Natural killer cell (primary cell): ENCODE measurements around the gene ZNF648. TPM values are rescaled to one million over a fixed set of nuclear protein-coding genes. Genes with fewer than 3 reads are reported as not detected.
A peak's percentile ranks its signal among the peaks of the same experiment; 100 is the strongest.

Source experiments
- ATAC-seq, 3 donors: fragments of 150-1000 bp in 2 of 3; fragments of 200-7000 bp in 1 of 3; cut with Tn5 transposase; 1 replicate in 1 of 3; 2 replicates in 2 of 3; pipeline ENCODE4 v1.10.0; 2021; ENCODE audit warnings: mild to moderate bottlenecking in 2 of 3, moderate library complexity in 2 of 3
- DNase-seq, 2 donors: peaks; one replicate each; pipeline versions ENCODE4 v3.0.0 to v3.0.0-alpha.2; 2013 to 2021; ENCODE audit warnings: mixed read lengths in 1 of 2
- H3K27ac ChIP-seq: one replicate; pipeline ENCODE4 v1.5.1; 2013; ENCODE audit warnings: mild to moderate bottlenecking, low read length
- H3K27me3 ChIP-seq: one replicate; pipeline ENCODE4 v1.6.1; 2013; ENCODE audit warnings: low read length; ENCODE audit not compliant: control insufficient read depth, insufficient read depth
- H3K36me3 ChIP-seq: one replicate; pipeline ENCODE4 v1.6.1; 2013; ENCODE audit warnings: low read length; ENCODE audit not compliant: control insufficient read depth, insufficient read depth
- H3K4me1 ChIP-seq: one replicate; pipeline ENCODE4 v1.6.1; 2013; ENCODE audit warnings: low read length; ENCODE audit not compliant: control insufficient read depth, insufficient read depth
- H3K4me3 ChIP-seq: one replicate; pipeline ENCODE4 v1.5.1; 2013; ENCODE audit warnings: low read length
- H3K9me3 ChIP-seq: one replicate; pipeline ENCODE4 v1.6.1; 2013; ENCODE audit warnings: low read length; ENCODE audit not compliant: control insufficient read depth, insufficient read depth
- H3K27ac Mint-ChIP-seq, 2 donors: one replicate each; pipeline ENCODE4 v1.8.0; 2022; ENCODE audit warnings: mild to moderate bottlenecking in 2 of 2, mixed read lengths in 2 of 2, moderate library complexity in 1 of 2
- H3K27me3 Mint-ChIP-seq, 2 donors: one replicate each; pipeline ENCODE4 v1.8.0; 2022; ENCODE audit warnings: low read depth in 2 of 2, mixed read lengths in 2 of 2
- H3K36me3 Mint-ChIP-seq: one replicate; pipeline ENCODE4 v1.8.0; 2022; ENCODE audit warnings: mixed read lengths
- H3K4me1 Mint-ChIP-seq, 2 donors: one replicate each; pipeline ENCODE4 v1.8.0; 2022; ENCODE audit warnings: mixed read lengths in 2 of 2
- H3K4me3 Mint-ChIP-seq: one replicate; pipeline ENCODE4 v1.8.0; 2022; ENCODE audit warnings: mild to moderate bottlenecking, moderate library complexity, mixed read lengths
- H3K9me3 Mint-ChIP-seq, 2 donors: one replicate each; pipeline ENCODE4 v1.8.0; 2022; ENCODE audit warnings: mixed read lengths in 2 of 2
- CTCF ChIP-seq: fragments of 200-600 bp; IDR thresholded peaks from one replicate; pipeline ENCODE4 v1.8.0; 2022; ENCODE audit warnings: antibody characterized with exemption
- WGBS: methylation state at CpG from one replicate; pipeline ENCODE4 v1.1.7; 2013; ENCODE audit warnings: missing lambda C conversion rate; ENCODE audit not compliant: insufficient coverage; 5-methylcytosine and 5-hydroxymethylcytosine counted together
- intact Hi-C: fragments of 100-400 bp; cut with micrococcal nuclease; formaldehyde crosslinking; loops from one replicate; pipeline ENCODE4 v1.14.2; 2022
- total RNA-seq, 4 donors: library from RNA; stranded (reverse); fragments of 120-200 nt in 1 of 4; gene quantifications; one replicate each; pipeline versions ENCODE4 v1.2.3 to v1.2.4, GENCODE V29; 2013 to 2022

ZNF648 gene
- total RNA-seq, 3 donors from 2014 or later (not counting 1 experiment from before 2014, with no cell fraction given), result not detected

GRCh38 chr1:182085726-182086125 is 24.2 kb upstream of the ZNF648 start:
- DNase-seq (no peak), ATAC-seq (no peak)
- no peaks in the 10 kb centered on the region for H3K9me3 Mint-ChIP-seq
- H3K27ac ChIP-seq, result no peak overlapping the region
- H3K4me3 ChIP-seq, result no peak overlapping the region
- H3K4me1 Mint-ChIP-seq, result peaks cover 5 to 16% of the 10 kb centered on the region in 2 donors
- no peak overlapping the region for H3K4me3 Mint-ChIP-seq
- H3K36me3 Mint-ChIP-seq, result no peaks in the 10 kb centered on the region
- no peaks in the 10 kb centered on the region for H3K27me3 ChIP-seq
- TF ChIP-seq CTCF, result no peak
- WGBS, result 80% methylated on average over 6 of the region's 6 CpGs
- no peak overlapping the region for H3K27ac Mint-ChIP-seq
- H3K4me1 ChIP-seq, result peaks cover 17% of the 10 kb centered on the region
- H3K9me3 ChIP-seq, result no peaks in the 10 kb centered on the region
- H3K27me3 Mint-ChIP-seq, result no peaks in the 10 kb centered on the region
- H3K36me3 ChIP-seq, result no peaks in the 10 kb centered on the region
- intact Hi-C loops, result loop anchor here (1.0 kb wide), 1 partner anchor 311 kb away; no protein-coding TSS in a partner anchor

GRCh38 chr1:182084487-182085316 is 23.2 kb upstream of the ZNF648 start:
- no peak overlapping the region for H3K4me3 ChIP-seq
- ATAC-seq (peak; percentile 92 to 94 (median 93)), DNase-seq (peak; percentile 60 to 87)
- H3K4me1 ChIP-seq, result peaks cover 17% of the 10 kb centered on the region
- H3K4me3 Mint-ChIP-seq, result no peak overlapping the region
- intact Hi-C loops, result loop anchor here (1.0 kb wide), 1 partner anchor 312 kb away; no protein-coding TSS in a partner anchor
- no peaks in the 10 kb centered on the region for H3K27me3 ChIP-seq
- H3K36me3 ChIP-seq, result no peaks in the 10 kb centered on the region
- no peaks in the 10 kb centered on the region for H3K27me3 Mint-ChIP-seq
- H3K27ac ChIP-seq, result no peak overlapping the region
- 18% methylated on average over 8 of the region's 8 CpGs for WGBS
- peak; percentile 56 for TF ChIP-seq CTCF
- no peaks in the 10 kb centered on the region for H3K36me3 Mint-ChIP-seq
- H3K4me1 Mint-ChIP-seq, result peaks cover 5 to 16% of the 10 kb centered on the region in 2 donors
- no peak overlapping the region for H3K27ac Mint-ChIP-seq
- no peaks in the 10 kb centered on the region for H3K9me3 Mint-ChIP-seq
- no peaks in the 10 kb centered on the region for H3K9me3 ChIP-seq

- no peaks in the 10 kb centered on the region for H3K9me3 ChIP-seq
- no peaks in the 10 kb centered on the region for H3K36me3 ChIP-seq
- WGBS, result 45% methylated on average over 3 of the region's 3 CpGs
- DNase-seq, result no peak
- intact Hi-C loops, result no loop called here
- Mint-ChIP-seq H3K4me3 (no peak overlapping the region), H3K36me3 (no peaks in the 10 kb centered on the region), H3K27ac (no peak overlapping the region), H3K27me3 (no peaks in the 10 kb centered on the region), H3K4me1 (peaks cover 5 to 16% of the 10 kb centered on the region in 2 donors), H3K9me3 (no peaks in the 10 kb centered on the region)
- ATAC-seq, result no peak
- TF ChIP-seq CTCF, result no peak
- no peak overlapping the region for H3K4me3 ChIP-seq
- peaks cover 17% of the 10 kb centered on the region for H3K4me1 ChIP-seq
- H3K27me3 ChIP-seq, result no peaks in the 10 kb centered on the region
- no peak overlapping the region for H3K27ac ChIP-seq
Observed at GRCh38 chr1:182083851-182084486, 22.5 kb upstream of the ZNF648 start.
